Activated T-helper 17 cell treated with anti-CD3 and anti-CD28 coated beads, Interleukin-2, amount 50 U/mL, for 72 hours (primary cell): ENCODE data around the gene C15orf40. TPM values are rescaled to one million over a fixed set of nuclear protein-coding genes. Genes with fewer than 3 reads are reported as not detected.
"Not testable (repeated sequence)": the region's sequence is repeated elsewhere in the genome, so short reads cannot be mapped to it uniquely, and the experiment has no call there.

Source experiments
- ATAC-seq: fragments of 150-1000 bp; cut with Tn5 transposase; replicated peaks from 2 replicates; pipeline ENCODE4 v1.10.0; 2021; ENCODE audit warnings: mild to moderate bottlenecking, moderate library complexity
- H3K27ac Mint-ChIP-seq: one replicate; pipeline ENCODE4 v1.8.0; 2022; ENCODE audit warnings: mixed read lengths
- H3K27me3 Mint-ChIP-seq: one replicate; pipeline ENCODE4 v1.8.0; 2022; ENCODE audit warnings: mixed read lengths
- H3K36me3 Mint-ChIP-seq: one replicate; pipeline ENCODE4 v1.8.0; 2022; ENCODE audit warnings: low read depth, mild to moderate bottlenecking, mixed read lengths
- H3K4me1 Mint-ChIP-seq: one replicate; pipeline ENCODE4 v1.8.0; 2022; ENCODE audit warnings: mixed read lengths
- H3K4me3 Mint-ChIP-seq: one replicate; pipeline ENCODE4 v1.8.0; 2022; ENCODE audit warnings: mild to moderate bottlenecking, mixed read lengths
- H3K9me3 Mint-ChIP-seq: one replicate; pipeline ENCODE4 v1.8.0; 2022; ENCODE audit warnings: mixed read lengths
- total RNA-seq, 2 donors: library from RNA; stranded (reverse); gene quantifications; one replicate each; pipeline ENCODE4 v1.2.3, GENCODE V29; 2022

Gene C15orf40
- total RNA-seq, 2 donors from 2014 or later, result 13.5 to 18.0 TPM

DNA sequence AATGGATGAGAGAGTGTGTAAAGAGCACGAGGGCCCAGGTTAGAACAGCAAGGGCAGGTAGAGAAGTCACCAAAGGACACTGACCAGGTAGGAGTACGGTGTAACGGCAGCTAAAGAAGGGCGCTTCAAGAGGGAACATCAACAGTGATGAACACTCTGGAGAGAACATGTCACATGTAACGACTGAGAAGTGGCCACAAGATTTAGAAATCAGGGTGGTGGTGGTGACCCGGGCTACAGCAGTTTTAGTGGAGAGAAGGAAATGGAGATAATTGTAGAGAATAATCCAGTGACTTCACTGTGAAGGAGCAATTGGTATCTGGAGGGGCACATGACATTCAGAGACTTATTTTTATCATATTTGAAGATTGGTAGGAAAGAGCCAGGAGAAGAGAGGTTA is 1.2 kb upstream of the C15orf40 start:
- Mint-ChIP-seq H3K4me1 (peaks cover 25% of the 10 kb centered on the region), H3K36me3 (peaks cover 42% of the 10 kb centered on the region), H3K27ac (peak overlapping the region; percentile 83), H3K9me3 (peaks cover 5% of the 10 kb centered on the region), H3K27me3 (no peaks in the 10 kb centered on the region), H3K4me3 (peak overlapping the region; percentile 82)
- no peak for ATAC-seq

DNA sequence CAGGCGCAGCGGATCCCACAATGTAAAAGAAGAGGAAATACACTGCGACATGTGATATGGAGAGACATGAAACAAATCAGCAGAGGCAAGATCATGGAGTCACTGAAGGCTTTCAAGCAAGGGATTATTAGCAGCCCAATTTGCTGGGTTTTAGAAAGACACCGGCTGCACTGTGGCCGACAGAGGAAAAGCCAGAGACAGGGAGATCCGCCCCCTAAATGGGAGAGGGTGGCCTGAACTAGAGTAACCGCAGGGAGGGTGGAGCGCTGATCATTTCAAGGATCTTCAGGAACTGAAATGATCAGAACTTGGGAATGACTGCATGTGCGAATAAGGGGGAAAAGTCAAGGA is 612 bp upstream of the C15orf40 start:
- Mint-ChIP-seq H3K36me3 (peaks cover 42% of the 10 kb centered on the region), H3K9me3 (peaks cover 5% of the 10 kb centered on the region), H3K4me3 (peak overlapping the region; percentile 82), H3K27me3 (no peaks in the 10 kb centered on the region), H3K4me1 (peaks cover 25% of the 10 kb centered on the region), H3K27ac (peak overlapping the region; percentile 83)
- no peak for ATAC-seq

DNA sequence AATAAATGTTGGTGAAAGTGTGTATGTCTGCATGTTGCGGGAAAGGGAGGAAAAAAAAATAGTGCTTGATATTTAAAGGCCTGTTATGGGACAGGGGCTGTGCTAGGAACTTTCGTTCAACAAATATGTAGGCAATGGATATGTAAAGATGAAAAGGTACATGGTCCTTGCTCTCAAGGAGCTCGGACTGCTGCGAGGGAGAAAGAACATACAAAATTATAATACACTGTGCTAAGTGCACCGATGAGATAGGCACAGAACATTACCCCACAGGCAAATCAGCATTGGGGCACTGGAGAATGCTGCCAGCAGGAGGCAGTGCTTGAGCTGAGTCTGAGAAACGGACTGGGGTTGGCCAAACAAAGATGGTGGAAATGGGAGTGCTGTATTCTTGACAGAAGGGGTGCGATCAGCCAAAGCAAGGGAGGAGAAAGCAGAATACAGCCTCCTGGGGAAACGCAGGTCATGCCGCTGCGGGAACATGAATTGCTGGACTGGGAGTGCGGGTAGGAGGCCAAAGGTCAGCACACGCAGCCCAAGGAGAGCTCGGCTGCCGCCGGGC is 649 bp downstream of the C15orf40 start:
- peak; percentile 76 for ATAC-seq
- H3K36me3 Mint-ChIP-seq, result peaks cover 43% of the 10 kb centered on the region
- no peaks in the 10 kb centered on the region for H3K27me3 Mint-ChIP-seq
- peak overlapping the region; percentile 82 for H3K4me3 Mint-ChIP-seq
- H3K9me3 Mint-ChIP-seq, result peaks cover 5% of the 10 kb centered on the region
- peak overlapping the region; percentile 83 for H3K27ac Mint-ChIP-seq
- peaks cover 25% of the 10 kb centered on the region for H3K4me1 Mint-ChIP-seq

DNA sequence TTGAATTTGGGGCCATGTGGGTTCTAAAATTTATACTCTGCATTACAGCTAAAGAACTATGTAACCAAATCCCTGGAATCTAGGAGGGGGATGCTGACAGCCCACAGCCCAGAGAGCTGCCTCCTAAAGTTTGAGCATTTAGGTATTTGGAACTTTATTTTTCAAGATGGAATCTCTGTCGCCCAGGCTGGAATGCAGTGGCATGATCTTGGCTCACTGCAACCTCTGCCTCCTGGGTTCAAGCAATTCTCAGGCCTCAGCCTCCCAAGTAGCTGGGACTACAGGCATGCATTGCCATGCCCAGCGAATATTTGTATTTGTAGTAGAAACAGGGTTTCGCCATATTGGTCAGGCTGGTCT is 10.8 kb downstream of the C15orf40 start:
- H3K27ac Mint-ChIP-seq, result peak overlapping the region; percentile 66
- not testable (repeated sequence) for ATAC-seq, H3K27me3 Mint-ChIP-seq, H3K9me3 Mint-ChIP-seq, H3K4me1 Mint-ChIP-seq
- H3K4me3 Mint-ChIP-seq, result peak overlapping the region; percentile 65
- H3K36me3 Mint-ChIP-seq, result peaks cover 11% of the 10 kb centered on the region

DNA sequence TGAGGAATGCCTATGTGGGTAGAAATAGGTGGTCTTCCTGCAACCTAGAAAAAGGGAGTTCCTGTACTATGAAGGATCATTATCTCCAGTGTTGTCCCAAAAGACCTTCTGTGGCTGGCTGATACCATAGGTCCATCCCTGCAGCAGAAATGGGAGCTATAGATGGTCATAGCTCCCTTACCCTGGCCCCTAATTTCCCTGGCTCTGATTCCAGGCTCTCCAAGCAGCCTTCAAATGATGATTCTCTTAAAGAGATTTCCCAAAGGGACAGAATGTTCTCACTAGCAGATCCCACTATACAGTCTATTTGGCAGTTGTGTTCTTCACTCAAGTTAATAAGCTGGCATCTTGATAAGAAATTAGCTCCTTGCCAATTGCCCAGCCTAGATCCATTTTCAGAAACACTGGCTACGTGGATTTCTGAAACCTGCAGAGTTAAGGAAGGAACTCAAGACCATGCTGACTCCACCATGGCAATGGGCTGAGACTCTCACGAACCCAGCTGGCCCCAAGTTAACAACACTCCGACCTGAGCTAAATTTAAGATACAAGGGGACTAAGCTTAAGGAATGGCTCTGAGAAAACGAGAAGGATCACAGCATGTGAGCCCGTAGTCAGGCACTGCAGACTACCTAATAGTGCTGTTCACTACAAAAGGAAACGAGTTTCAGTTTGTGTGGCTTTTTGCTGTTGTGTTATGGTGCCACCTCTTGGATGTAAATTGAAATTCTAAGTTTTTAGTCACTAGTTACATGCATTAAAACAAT is 11.4 kb downstream of the C15orf40 start:
- no peaks in the 10 kb centered on the region for H3K9me3 Mint-ChIP-seq
- H3K4me3 Mint-ChIP-seq, result peak overlapping the region; percentile 65
- H3K36me3 Mint-ChIP-seq, result peaks cover 5% of the 10 kb centered on the region
- peak overlapping the region; percentile 66 for H3K27ac Mint-ChIP-seq
- H3K4me1 Mint-ChIP-seq, result peaks cover 7% of the 10 kb centered on the region
- peak; percentile 84 for ATAC-seq
- H3K27me3 Mint-ChIP-seq, result no peaks in the 10 kb centered on the region

DNA sequence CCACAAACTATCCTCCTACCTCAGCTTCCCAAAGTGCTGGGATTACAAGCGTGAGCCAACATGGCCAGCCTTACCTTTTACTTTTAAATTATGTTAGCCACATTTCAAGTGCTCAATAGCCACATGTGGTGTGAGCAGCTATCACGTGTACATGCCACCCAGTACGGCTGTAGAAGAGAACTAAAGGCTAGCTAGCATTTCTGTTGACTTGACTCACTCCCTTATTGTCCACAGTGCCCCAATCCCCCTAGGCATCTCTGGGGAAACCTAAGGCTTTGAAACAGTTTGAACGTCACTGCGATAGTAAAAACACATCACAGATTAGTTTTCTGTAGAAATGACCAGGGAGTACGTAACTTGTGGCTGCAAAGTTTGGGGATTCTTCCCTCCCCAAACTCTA is 12.0 kb downstream of the C15orf40 start:
- no peaks in the 10 kb centered on the region for H3K27me3 Mint-ChIP-seq
- no peaks in the 10 kb centered on the region for H3K9me3 Mint-ChIP-seq
- H3K4me1 Mint-ChIP-seq, result peaks cover 7% of the 10 kb centered on the region
- no peaks in the 10 kb centered on the region for H3K36me3 Mint-ChIP-seq
- ATAC-seq, result no peak
- no peak overlapping the region for H3K4me3 Mint-ChIP-seq
- H3K27ac Mint-ChIP-seq, result no peak overlapping the region

DNA sequence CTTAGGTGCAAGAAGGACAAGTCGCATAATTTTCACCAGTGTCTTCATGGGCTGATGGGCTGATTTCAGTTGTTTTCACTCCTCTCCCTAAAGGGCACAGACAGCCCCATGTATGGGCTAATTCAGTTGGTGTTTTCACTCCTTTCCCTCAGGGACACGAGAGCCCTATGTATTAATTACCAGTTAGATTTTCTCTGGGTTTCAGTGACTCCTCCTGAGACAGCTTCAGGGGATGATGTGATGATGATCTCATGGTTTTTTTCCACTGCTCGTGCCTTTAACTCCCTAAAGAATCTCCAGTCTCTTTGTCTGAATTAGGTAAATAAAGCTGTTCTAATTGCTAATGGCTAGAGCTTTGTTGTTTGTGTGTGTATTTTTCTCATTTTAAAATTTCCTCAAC is 15.5 kb downstream of the C15orf40 start:
- H3K4me1 Mint-ChIP-seq, result peaks cover 7% of the 10 kb centered on the region
- no peak overlapping the region for H3K27ac Mint-ChIP-seq
- H3K9me3 Mint-ChIP-seq, result no peaks in the 10 kb centered on the region
- ATAC-seq, result no peak
- peaks cover 9% of the 10 kb centered on the region for H3K36me3 Mint-ChIP-seq
- H3K27me3 Mint-ChIP-seq, result no peaks in the 10 kb centered on the region
- H3K4me3 Mint-ChIP-seq, result no peak overlapping the region

DNA sequence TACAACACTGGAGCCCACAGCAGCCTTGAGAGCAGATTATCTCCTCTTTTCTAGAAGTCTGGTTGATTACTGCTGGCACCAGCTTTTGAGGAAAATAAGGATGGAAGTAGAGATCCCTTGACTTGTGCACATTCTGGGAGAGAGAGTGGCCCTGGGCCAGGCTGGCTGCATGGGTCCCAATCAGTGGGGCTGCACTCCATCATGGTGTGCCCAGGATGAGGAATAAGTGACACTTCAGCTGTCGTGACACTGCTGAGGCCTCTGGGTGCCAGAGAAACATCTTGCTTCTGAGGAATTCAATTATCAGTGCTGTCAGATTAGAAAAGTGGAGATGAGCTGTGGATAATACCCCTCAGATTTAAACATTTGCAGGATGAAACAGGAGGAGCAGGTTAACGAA is 16.4 kb downstream of the C15orf40 start:
- no peak overlapping the region for H3K4me3 Mint-ChIP-seq

DNA sequence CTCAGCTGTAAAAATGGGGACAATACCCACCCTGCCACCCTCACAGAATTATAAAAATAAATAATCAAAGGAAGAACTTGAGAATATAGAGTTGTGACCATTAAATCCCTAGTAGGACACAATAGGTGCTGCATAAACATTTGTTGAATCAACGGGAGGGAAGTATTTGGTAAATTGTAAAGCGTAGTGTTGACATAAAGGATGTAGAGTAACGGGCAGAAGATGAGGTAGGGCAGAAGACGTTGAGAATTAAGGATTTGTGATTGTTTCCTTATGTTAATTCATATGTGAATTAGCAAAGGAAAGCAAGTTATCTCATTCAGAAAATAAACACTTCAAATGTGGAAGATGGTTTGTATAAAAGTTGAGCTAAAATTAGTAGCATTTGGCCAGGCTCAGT is 18.3 kb downstream of the C15orf40 start:
- Mint-ChIP-seq H3K27me3 (no peaks in the 10 kb centered on the region), H3K4me3 (no peak overlapping the region), H3K9me3 (no peaks in the 10 kb centered on the region), H3K27ac (no peak overlapping the region), H3K36me3 (peaks cover 35% of the 10 kb centered on the region), H3K4me1 (no peaks in the 10 kb centered on the region)
- ATAC-seq, result no peak

More for the DNA sequence above, 16.4 kb downstream of the C15orf40 start:
- H3K4me1 Mint-ChIP-seq, result peaks cover 2% of the 10 kb centered on the region
- no peak for ATAC-seq
- no peaks in the 10 kb centered on the region for H3K9me3 Mint-ChIP-seq
- H3K36me3 Mint-ChIP-seq, result peaks cover 16% of the 10 kb centered on the region
- no peak overlapping the region for H3K27ac Mint-ChIP-seq
- no peaks in the 10 kb centered on the region for H3K27me3 Mint-ChIP-seq

DNA sequence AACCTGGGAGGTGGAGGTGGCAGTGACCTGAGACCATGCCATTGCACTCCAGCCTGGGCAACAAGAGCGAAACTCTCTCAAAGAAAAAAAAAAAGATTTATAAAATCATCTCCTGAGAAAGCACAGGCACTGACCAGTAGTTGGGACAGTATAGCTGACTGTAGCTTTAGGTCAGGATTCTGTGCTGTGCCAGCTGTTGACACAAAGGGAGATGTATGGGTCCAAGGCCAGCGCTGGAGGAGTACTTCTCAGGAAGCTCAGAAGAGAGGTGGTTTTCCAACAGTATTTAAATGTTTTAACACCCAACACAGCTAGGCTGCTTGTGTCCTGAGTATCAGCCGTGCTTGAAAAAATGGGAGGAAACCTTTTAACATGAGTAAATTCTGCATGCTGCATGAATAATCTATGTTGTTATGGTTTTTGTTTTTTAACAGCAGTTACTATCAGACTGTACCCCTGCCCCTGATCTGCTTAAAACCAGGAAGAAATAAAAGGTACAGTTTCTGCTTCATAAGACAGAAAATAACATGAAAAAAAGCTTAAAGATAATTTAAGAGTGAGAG is 18.9 kb downstream of the C15orf40 start:
- no peak overlapping the region for H3K4me3 Mint-ChIP-seq
- H3K9me3 Mint-ChIP-seq, result no peaks in the 10 kb centered on the region
- H3K4me1 Mint-ChIP-seq, result peaks cover under 1% of the 10 kb centered on the region
- no peak overlapping the region for H3K27ac Mint-ChIP-seq
- ATAC-seq, result no peak
- H3K27me3 Mint-ChIP-seq, result no peaks in the 10 kb centered on the region
- peaks cover 41% of the 10 kb centered on the region for H3K36me3 Mint-ChIP-seq

DNA sequence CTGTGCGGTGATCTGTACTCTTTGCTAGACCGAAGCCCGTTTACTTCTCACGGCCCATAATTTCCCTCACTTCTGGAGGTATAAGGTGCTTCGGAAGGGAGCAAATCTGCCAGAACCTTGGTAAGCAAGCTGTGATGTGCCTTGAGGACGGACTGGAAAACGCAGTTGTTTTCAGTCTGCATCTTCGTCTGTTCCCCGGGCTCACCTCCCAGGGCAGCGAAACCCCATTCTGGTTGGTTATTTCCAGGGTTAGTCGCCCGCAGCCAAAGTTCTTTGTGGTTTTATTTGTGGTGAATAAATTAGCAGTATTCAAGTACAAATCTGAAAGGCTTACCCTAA is 25.0 kb downstream of the C15orf40 start:
- Mint-ChIP-seq H3K4me3 (peak overlapping the region; percentile 82), H3K9me3 (no peaks in the 10 kb centered on the region), H3K27me3 (no peaks in the 10 kb centered on the region), H3K4me1 (peaks cover 11% of the 10 kb centered on the region), H3K36me3 (peaks cover 53% of the 10 kb centered on the region), H3K27ac (peak overlapping the region; percentile 81)
- ATAC-seq, result peak; percentile 30

DNA sequence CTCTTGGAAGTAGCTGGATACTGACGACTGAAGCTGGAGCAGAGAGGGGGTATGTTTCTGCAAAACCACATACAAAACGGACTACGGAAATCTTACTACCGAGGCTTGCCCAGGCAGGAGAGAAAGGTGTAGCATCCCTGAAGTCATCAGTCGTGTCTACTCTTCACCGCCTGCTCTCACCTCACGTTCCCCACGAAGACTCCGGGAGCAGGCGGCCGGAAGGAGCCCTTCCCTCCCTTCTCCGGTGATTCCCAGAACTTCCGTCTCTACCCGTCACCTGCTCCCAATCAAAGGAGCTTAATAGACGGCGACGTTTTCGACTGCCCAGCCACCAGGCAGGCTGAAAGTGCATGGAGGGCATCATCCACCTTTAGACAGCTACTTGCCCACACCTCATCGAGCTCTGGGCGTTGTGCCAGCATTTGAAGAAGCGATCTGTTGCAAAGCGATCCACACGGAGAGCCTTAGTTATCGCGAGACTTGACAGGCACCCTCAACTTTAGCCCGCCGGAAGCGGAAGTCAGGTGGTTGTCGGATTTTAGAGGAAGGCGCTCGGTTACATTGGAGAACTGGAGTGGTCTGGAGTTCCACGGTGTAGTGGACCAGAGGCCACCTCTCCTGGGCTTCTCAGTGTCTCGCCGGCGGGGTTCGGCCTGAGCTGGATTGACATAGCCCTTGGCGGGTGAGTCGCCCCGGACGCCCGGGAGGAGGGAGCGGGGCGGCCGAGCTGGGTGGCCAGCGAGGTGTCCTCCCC is 25.6 kb downstream of the C15orf40 start, which contains the start of gene RAMAC:
Gene RAMAC (plus strand): TSS at position 523 of the 754 bp plus-strand sequence. CDS start 2,809 bp downstream, outside the sequence.
- Mint-ChIP-seq H3K9me3 (no peaks in the 10 kb centered on the region), H3K27me3 (no peaks in the 10 kb centered on the region), H3K27ac (peak within 1 kb of the TSS; percentile 81), H3K4me1 (peaks cover 11% of the 10 kb centered on the region), H3K36me3 (peaks cover 48% of the 10 kb centered on the region), H3K4me3 (peak within 1 kb of the TSS; percentile 82)
- ATAC-seq, result peak; percentile 97

DNA sequence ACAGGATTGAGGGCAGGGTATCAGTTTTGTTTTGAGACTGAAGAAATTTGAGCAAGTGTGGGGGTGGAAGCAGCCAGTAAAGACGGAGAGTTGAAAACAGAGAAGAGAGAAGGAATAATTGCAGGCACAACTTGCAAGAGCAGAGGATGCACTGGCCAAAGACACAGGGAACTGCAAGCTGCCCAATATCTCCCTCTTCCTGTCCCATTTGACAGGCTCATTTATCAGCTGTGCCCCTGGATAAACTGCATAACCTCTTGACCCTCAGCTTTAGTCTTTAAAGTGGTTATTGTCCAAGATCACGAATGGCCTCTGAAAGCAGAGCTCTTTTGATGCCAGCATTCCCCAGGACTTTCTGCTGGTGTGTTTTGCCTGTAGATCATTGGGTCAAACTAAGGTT is 30.5 kb downstream of the C15orf40 start:
- H3K4me1 Mint-ChIP-seq, result peaks cover 10% of the 10 kb centered on the region
- peaks cover 3% of the 10 kb centered on the region for H3K36me3 Mint-ChIP-seq
- H3K27me3 Mint-ChIP-seq, result no peaks in the 10 kb centered on the region
- no peak overlapping the region for H3K27ac Mint-ChIP-seq
- no peaks in the 10 kb centered on the region for H3K9me3 Mint-ChIP-seq
- ATAC-seq, result no peak
- H3K4me3 Mint-ChIP-seq, result no peak overlapping the region

DNA sequence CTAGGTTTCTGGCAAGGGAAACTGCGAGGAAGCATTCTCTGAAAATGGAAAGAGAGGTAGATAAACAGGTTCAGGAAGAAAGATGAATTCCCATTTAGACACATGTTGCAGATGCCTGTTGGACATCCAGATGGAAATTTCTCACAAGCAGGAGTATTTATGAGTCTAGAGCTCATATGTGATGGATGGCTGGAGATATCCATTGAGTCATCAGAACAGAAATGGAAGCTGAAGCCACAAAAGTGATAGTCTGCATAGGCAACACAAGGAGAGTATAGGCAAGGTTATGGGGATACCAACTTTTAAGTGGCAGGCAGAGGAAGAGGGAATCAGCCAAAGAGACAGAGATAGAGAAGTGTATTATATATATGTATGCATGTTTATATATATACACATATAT is 31.7 kb downstream of the C15orf40 start:
- H3K4me1 Mint-ChIP-seq, result peaks cover 4% of the 10 kb centered on the region
- H3K9me3 Mint-ChIP-seq, result no peaks in the 10 kb centered on the region
- ATAC-seq, result no peak
- H3K4me3 Mint-ChIP-seq, result no peak overlapping the region
- no peak overlapping the region for H3K27ac Mint-ChIP-seq
- no peaks in the 10 kb centered on the region for H3K27me3 Mint-ChIP-seq
- no peaks in the 10 kb centered on the region for H3K36me3 Mint-ChIP-seq

DNA sequence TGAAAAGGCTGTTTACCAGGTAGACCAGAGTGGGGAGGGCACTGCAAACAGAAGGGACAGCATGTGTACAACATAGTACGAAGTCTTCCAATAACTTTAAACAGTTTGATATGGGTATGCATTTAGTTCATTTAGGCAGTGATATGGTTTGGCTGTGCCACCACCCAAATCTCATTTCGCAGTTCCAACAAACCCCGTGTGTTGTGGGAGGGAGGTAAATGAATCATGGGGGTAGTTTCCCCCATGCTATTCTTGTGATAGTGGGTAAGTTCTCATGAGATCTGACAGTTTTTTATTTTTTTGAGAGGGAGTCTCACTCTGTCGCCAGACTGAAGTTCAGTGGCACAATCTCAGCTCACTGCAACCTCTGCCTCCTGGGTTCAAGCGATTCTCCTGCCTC is 33.0 kb downstream of the C15orf40 start:
- Mint-ChIP-seq H3K27me3 (no peaks in the 10 kb centered on the region), H3K36me3 (no peaks in the 10 kb centered on the region), H3K27ac (no peak overlapping the region), H3K4me1 (peaks cover 4% of the 10 kb centered on the region), H3K4me3 (no peak overlapping the region), H3K9me3 (no peaks in the 10 kb centered on the region)
- ATAC-seq, result peak; percentile 59
